VCaP (cell line): ENCODE measurements around the gene ROR1.

Source experiments
- H3K27ac ChIP-seq: fragments of 450-650 bp; 2 replicates; pipeline ENCODE4 v1.5.1; 2017
- TF ChIP-seq, protein P1 (sequence below): fragments of 450-650 bp; conservative IDR thresholded peaks from 2 replicates; pipeline ENCODE4 v1.5.1; 2017; ENCODE audit warnings: mild to moderate bottlenecking, moderate library complexity

ROR1 gene

DNA sequence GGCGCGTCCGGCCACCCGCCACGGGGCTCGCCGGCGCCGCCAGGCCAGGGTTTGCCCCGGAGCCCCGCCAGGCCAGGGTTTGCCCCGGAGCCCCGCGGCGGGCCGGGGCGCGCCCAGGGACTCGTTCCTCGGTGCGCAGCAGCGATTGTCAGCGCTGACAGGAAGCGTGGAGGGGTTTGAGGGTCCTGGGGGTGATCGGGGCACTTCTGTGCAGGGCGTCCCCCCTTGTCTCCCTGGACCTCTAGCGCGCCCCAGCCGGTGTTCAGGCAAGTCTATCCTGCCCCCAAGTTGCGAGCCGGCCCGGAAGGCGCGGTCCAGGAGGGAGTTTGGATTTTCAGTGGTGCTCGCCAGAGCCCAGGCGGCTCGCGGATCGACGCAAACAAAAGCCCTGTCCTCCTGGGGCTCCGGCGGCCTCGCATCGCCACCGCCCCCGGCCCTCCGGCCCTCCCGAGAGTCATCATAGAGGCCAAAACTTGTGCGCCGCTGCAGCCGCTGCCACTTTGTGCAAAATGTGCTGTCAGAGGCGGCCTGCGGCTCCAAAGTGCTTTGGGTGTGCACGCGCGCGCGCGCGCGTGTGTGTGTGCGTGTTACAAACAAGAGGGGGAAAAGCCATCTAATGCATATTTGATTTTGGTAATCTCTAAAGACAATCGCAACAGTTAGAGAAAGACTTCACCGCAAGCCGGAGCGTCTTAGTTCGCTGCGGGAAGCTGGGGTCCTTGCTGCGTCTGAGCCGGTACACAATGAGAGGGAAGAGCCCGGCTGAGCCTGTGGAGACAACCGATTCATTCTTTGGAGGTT is 1.0 kb downstream of the ROR1 start:
- TF ChIP-seq, protein P1, sequence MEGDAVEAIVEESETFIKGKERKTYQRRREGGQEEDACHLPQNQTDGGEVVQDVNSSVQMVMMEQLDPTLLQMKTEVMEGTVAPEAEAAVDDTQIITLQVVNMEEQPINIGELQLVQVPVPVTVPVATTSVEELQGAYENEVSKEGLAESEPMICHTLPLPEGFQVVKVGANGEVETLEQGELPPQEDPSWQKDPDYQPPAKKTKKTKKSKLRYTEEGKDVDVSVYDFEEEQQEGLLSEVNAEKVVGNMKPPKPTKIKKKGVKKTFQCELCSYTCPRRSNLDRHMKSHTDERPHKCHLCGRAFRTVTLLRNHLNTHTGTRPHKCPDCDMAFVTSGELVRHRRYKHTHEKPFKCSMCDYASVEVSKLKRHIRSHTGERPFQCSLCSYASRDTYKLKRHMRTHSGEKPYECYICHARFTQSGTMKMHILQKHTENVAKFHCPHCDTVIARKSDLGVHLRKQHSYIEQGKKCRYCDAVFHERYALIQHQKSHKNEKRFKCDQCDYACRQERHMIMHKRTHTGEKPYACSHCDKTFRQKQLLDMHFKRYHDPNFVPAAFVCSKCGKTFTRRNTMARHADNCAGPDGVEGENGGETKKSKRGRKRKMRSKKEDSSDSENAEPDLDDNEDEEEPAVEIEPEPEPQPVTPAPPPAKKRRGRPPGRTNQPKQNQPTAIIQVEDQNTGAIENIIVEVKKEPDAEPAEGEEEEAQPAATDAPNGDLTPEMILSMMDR = no peak
- H3K27ac ChIP-seq = peak overlapping the region; percentile 89

DNA sequence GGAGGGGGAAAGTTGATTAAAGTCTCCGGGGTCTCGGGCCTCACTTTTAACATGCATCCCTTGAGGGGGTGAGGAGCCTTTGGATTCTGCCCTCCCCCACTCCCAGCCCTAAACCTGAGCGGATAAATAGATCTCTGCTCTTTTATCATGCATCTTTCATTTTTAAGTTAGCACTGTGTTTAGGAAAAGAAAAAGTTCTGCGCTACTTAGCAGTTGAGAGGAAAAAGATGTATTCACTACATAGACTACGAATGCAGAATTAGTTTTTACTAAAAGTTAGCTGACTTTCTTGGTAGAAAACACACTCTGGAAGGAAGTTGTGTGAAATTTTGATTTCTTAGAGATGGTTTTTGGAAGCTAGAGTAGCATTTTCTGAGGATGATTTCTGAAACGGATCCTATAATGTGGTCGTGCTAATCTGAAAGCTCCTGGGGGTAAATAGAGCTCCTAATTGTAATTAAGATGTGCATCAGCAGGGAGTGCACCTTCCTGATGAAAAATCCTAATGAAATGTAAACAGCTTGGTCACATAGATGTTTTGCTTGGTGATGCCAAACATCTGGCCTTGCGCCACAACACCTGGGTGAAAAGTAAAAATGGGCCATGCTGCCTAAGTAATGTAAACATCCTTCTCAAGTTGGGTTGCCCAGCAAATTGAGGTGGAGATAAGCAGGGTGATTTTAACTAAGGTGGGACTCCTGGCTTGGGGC is 1.8 kb downstream of the ROR1 start:
- peak overlapping the region; percentile 89 for H3K27ac ChIP-seq
- TF ChIP-seq, protein P1 = no peak

DNA sequence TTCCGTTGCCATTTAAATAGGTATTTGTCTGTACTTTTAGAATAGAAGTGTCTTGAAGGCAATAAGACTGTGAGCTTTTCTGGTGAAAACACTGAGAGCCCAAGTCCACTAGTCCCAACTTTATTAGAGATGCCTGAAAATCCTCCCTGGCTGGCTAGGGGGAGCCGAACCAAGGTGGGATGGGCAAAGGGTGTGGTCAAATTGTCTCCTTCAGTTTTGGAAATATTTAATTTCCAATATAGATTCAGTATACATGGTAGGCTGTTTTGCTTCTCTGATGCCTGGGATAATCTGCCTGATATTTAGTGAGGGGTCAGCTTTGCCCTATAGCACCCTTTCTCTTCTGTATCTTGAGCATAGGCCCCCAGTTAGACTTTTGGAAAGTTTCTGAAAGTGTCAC is 3.5 kb downstream of the ROR1 start:
- TF ChIP-seq, protein P1 = 0 out of 2 replicates have a peak, but pooled peaks have one; percentile 34
- H3K27ac ChIP-seq = no peak overlapping the region

DNA sequence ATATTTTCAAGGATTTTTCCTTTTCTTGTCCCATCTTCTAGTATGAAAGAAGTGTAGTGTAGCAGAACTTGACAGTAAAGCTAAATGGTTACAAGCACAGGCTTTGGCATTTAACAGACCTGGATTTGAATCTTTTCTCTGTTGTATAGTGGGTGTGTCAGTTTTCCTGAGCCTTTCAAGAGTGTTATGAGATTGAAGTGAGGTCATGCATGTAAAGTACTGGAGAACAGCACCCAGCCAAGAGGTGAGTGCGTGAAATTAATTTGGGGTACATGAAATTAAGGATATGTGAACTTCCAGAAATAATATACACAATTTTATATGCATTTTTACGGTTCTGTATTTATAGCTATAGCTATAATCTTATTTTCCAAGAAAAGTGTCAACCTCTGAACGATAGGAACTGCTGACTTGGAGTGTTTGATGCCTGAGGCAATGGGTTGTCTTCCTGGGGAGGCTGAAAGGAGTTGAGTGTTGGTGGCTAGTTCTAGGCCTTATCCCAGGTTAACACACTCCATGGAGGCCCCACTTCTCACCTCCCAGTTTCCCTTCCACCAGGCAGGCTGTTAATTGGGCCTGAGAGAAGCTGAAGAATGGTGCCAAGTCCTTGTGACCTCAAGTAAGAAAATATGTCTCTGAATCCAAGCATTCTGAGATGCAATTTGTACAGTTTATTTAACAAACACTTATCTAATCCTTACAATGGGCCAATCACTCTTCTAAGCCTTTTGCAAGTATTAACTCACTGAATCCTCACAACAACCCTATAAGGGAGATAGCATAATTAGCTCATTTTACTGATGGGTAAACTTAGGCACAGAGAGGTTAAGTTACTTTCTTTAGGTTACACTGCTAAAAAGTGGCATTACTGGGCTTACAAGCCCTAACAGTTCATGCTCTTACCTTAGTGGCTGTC is 4.4 kb downstream of the ROR1 start:
- TF ChIP-seq, protein P1 = no peak
- H3K27ac ChIP-seq = no peak overlapping the region

DNA sequence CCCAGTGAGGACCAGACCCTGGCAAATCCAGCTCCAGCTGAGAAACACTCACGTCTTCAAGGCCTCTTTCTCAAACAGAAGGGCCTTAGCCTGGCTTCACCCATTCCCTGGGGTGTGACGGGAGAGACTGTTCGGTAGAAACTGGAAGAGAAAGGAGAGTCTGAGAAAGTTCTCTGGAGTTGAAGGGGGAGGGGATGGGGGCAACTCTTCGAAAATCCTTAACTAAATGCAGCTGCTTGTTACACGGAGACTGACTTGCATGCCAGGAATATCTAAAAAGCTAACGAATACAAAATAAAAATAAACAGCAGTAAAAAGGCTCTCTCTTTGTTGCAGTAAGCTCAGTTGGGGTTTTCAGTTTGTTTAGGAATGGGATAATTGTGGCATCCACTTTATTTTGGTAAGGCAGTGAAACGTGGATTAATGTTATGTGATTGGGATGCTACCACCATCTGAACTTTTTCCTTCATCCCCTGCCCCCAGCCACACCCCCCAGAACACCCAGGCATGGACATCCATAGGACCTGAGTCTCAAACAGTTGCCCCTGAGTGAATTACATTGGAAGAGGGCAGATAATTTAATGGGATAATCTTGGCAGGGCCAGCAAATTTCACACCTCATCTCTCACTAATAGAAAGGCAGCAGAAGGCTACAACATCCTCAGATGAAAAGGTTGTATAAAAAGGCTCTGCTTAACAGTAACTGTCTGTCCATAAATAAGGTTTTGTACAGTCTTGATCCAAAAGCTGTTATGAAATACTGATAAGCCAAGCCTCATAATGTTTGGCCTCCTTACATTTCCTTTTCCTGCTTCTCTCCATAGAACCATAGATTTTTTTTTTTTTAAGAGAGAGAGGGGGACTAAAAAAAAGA is 5.8 kb downstream of the ROR1 start:
- H3K27ac ChIP-seq = no peak overlapping the region

DNA sequence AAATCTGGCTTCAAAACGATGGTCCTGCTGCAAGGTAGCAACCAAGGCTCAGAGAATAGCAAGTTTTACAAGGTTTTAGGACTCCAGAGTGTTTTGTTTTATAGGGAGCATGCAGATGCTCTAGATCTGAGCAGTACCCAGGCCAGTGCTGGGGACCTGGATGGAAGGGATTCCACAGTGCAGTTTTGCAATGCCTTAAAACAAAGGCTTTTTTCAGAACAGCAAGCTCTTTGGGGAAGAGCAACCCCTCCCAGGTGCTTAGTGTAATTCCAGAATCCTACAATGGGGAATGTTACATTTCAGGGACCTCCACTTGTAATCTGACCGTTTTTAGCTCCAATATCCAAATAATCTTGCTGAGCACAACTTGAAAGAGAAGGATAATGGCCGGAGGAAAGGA is 6.7 kb downstream of the ROR1 start:
- TF ChIP-seq, protein P1 = no peak
- no peak overlapping the region for H3K27ac ChIP-seq

More for the DNA sequence above, 5.8 kb downstream of the ROR1 start:
- TF ChIP-seq, protein P1 = no peak
